GM19240 (cell line): ENCODE measurements around the gene GSTO2.

Experiments
- DNase-seq: peaks from one replicate; pipeline ENCODE4 v3.0.0; 2011; ENCODE audit warnings: low spot score; ENCODE audit not compliant: insufficient read length

The GSTO2 gene

GRCh38 chr10:104325436-104326435 is 56.8 kb downstream of the GSTO2 start:
- DNase-seq = no peak

GRCh38 chr10:104326991-104327610 is 58.1 kb downstream of the GSTO2 start:
- DNase-seq = no peak

- DNase-seq = no peak
Observed at GRCh38 chr10:104327745-104328645, 59.0 kb downstream of the GSTO2 start.

DNA sequence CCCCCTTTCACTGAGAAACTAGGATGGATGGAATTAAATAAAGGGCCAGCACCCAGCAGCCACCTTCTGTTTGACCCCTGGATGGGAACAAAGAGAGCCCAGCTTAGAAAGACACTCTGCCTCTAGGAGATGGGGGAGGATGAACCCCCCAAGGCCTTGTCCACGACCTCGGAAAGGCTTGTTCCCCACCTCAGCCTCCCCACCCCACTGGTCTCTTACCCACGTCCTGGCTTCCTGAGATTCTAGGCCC is 59.6 kb downstream of the GSTO2 start:
- DNase-seq = no peak

GRCh38 chr10:104328896-104329710 is 60.1 kb downstream of the GSTO2 start:
- no peak for DNase-seq

GRCh38 chr10:104329735-104330134 is 60.8 kb downstream of the GSTO2 start:
- no peak for DNase-seq

DNA sequence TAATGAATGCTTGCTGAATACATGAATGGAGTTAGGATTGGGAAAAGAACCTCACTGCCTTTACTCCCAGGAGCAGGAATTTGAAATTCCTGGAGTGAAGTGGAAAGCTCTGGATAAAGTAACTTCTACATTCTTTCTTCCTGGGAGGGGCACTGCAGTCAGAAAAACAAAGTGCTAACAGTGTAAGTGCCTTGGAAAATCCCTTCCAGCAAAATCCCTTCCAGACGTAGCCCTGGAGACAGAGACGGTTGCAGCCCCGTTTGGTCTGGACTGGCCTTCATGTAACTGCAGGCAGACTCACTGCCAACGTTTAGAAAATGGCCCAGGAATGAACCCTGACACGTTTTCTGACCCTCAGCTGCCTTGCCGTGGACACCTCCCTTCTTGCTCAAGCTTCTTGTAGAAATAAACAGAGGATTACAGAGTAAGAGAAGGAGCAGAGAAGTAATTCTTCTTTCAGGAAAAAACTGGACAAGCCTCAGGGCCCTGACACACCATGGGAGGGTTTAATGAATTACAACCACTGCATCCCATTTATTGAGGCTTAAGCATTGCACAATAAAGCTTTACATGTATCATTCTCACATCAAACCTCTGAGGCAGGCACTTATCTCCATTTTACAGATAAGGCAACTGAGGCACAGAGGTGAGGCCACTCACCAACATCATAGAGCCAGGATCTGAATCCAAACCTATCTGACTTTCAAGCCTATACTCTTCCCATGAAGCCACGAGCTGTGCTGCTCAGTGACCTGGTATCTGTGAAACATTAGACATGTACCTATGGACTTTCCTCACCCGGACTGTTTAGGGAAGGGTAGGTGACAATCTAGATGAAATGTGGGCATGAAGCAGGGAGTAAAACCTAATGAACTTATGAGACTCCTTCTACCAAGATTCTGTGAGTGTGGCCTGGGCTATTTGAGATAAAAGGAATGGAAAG is 61.5 kb downstream of the GSTO2 start:
- no peak for DNase-seq

- no peak for DNase-seq
Observed at GRCh38 chr10:104331208-104331838, 62.3 kb downstream of the GSTO2 start.

GRCh38 chr10:104332243-104333031 is 63.5 kb downstream of the GSTO2 start:
- DNase-seq = no peak

DNA sequence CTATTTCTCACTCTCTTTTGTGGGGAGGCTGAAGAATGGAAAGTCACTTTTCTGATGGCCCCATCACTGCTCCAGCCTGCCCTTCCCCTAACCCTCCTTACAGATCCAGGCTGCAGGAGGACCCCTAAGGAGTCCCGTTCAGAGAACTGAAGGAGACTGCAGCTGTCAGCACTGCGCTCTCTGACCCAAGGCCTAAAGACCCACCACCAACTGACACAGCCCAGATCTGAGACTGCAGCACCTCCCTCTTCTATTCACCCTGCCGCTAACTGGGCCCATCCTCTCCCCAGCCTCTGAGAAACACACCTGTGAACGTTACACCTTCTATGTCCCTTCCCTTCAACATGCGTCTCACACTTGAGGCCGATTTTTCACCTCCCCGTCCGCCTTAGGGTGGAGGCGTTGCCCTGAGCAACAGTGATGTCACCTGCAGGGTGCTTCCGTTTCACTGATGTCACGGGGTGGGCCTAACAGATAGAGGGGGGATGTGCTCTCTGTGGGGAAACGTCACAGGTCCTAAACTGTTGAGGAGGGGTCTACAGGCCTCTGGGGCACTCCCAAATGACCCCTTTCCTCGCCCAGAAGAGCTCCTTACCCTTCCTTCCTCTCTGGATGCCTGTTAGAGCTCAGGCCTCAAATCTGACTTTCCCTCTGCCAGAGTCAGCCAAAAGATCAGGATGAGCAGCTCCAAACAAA is 64.2 kb downstream of the GSTO2 start:
- no peak for DNase-seq

- DNase-seq = no peak
Observed at GRCh38 chr10:104333728-104334373, 64.9 kb downstream of the GSTO2 start.

GRCh38 chr10:104334561-104334960 is 65.6 kb downstream of the GSTO2 start:
- no peak for DNase-seq

GRCh38 chr10:104334965-104335650 is 66.1 kb downstream of the GSTO2 start:
- DNase-seq = no peak

- no peak for DNase-seq
Observed at GRCh38 chr10:104336821-104337467, 68.0 kb downstream of the GSTO2 start.

GRCh38 chr10:104337521-104337984 is 68.6 kb downstream of the GSTO2 start:
- no peak for DNase-seq
